Neutrophil (primary cell): Measurements from ENCODE around the gene ABLIM2.

ENCODE experiments used
- H3K27ac ChIP-seq: fragments of 200-600 bp; sonication (generic); 2 replicates; pipeline ENCODE4 v1.5.1; 2016; ENCODE audit warnings: mild to moderate bottlenecking, moderate library complexity
- H3K27me3 ChIP-seq: fragments of 200-600 bp; sonication (generic); 2 replicates; pipeline ENCODE4 v1.6.0; 2016; ENCODE audit warnings: mild to moderate bottlenecking
- H3K36me3 ChIP-seq: fragments of 200-600 bp; sonication (generic); 2 replicates; pipeline ENCODE4 v1.5.1; 2017
- H3K4me1 ChIP-seq, 2 experiments: fragments of 200-600 bp in 1 of 2; sonication (generic) in 1 of 2; 1 replicate in 1 of 2; 2 replicates in 1 of 2; pipeline versions ENCODE4 v1.5.1 to v1.6.1; 2013 to 2016; ENCODE audit warnings: low read depth in 1 of 2, low read length in 1 of 2, mild to moderate bottlenecking in 1 of 2, moderate library complexity in 1 of 2; ENCODE audit not compliant: control insufficient read depth in 1 of 2, insufficient read depth in 1 of 2
- H3K4me3 ChIP-seq, 2 experiments: fragments of 200-600 bp in 1 of 2; sonication (generic) in 1 of 2; 1 replicate in 1 of 2; 2 replicates in 1 of 2; pipeline ENCODE4 v1.5.1; 2013 to 2016; ENCODE audit warnings: low read depth in 1 of 2, low read length in 1 of 2, mild to moderate bottlenecking in 1 of 2, moderate library complexity in 1 of 2
- H3K9me3 ChIP-seq: fragments of 200-600 bp; sonication (generic); 2 replicates; pipeline ENCODE4 v1.5.1; 2016
- TF ChIP-seq, protein P1 (sequence below): fragments of 200-600 bp; sonication (generic); IDR thresholded peaks from 2 replicates; pipeline ENCODE4 v1.5.1; 2016; ENCODE audit warnings: antibody characterized with exemption

The ABLIM2 gene

DNA sequence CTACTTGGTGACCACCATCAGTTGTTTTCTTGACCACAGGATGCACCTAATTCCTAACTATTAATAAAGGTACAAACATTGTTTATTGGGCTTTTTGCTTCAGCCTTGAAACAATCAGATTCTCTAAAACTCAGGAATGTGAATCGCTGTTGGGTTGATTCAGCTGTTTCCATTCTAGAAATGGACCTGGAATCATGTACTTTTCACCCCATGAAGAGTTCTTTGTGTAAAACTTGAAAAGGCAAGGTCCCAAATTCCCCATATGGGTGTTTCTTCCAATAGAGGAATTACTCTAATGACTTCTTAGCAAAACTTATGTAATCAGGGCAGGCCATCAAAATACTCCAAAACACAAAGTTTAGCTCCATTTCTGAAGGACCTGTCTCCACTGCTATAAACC lies 226.3 kb downstream of the ABLIM2 start:
- H3K4me1 ChIP-seq, result peaks cover 0 to 36% of the 10 kb centered on the region in 2 experiments
- TF ChIP-seq, protein P1, sequence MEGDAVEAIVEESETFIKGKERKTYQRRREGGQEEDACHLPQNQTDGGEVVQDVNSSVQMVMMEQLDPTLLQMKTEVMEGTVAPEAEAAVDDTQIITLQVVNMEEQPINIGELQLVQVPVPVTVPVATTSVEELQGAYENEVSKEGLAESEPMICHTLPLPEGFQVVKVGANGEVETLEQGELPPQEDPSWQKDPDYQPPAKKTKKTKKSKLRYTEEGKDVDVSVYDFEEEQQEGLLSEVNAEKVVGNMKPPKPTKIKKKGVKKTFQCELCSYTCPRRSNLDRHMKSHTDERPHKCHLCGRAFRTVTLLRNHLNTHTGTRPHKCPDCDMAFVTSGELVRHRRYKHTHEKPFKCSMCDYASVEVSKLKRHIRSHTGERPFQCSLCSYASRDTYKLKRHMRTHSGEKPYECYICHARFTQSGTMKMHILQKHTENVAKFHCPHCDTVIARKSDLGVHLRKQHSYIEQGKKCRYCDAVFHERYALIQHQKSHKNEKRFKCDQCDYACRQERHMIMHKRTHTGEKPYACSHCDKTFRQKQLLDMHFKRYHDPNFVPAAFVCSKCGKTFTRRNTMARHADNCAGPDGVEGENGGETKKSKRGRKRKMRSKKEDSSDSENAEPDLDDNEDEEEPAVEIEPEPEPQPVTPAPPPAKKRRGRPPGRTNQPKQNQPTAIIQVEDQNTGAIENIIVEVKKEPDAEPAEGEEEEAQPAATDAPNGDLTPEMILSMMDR, result no peak
- H3K36me3 ChIP-seq, result no peaks in the 10 kb centered on the region
- peaks cover 2% of the 10 kb centered on the region for H3K27me3 ChIP-seq
- no peak overlapping the region for H3K4me3 ChIP-seq
- H3K9me3 ChIP-seq, result no peaks in the 10 kb centered on the region
- no peak overlapping the region for H3K27ac ChIP-seq

DNA sequence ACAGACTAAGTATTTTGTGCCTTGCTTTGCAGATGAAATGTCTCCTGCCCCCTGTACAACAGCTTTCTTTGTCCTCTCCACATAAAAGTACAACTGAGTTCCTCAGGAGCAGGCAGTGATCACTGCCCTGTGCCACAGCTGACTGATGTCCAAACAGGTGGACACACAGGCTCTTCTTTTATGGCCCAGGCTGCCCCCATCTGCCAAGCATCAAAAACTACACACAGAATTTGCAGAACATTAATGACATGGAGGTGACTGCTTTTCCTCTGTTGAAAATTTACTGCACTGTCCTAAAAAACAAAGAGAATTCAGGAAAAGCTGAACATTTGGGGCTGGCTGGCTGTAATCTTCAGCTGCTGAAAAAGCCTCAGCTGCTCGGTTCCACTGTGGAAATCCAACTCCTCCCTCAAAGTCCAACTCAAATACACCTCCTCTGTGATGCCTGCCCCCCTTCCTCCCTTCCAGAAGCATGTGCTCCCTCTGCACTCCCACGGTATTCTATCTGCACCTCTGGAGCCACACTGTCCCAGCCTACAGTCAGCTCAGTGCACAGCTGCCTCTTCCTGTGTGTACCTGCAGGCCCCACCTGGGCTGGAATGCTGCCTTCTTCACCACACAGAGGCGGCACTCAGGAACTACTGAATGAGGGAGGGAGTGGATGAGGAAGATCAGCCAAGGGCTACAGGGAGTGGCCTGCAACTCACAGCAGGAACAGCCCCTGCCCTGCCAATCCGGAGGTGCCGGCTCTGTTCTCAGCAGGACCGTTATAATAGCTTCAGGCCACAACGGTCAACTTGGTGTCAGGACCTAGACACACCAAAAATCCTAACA lies 229.3 kb downstream of the ABLIM2 start:
- TF ChIP-seq, protein P1, result no peak

DNA sequence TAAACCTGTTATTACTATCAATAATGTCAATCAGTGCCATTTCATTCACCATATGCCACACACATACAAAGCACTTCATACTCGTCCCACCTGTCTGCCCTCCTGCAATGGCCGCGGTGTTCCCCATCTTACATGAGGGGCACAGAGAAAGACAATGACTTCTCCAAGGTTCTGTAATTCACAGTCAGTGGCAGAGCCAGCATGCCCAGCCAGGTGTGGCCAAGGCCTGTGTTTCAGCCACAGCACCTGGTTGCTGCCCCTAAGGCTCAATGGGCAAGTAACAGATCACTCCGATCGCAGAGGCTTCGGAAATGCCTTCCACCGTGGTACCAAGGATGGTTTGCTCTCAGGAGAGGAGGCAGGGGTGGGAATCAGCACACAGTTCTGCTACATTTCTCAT lies 229.9 kb downstream of the ABLIM2 start:
- H3K36me3 ChIP-seq, result no peaks in the 10 kb centered on the region
- H3K4me3 ChIP-seq, result no peak overlapping the region
- no peaks in the 10 kb centered on the region for H3K27me3 ChIP-seq
- H3K9me3 ChIP-seq, result no peaks in the 10 kb centered on the region
- H3K27ac ChIP-seq, result no peak overlapping the region
- H3K4me1 ChIP-seq, result peaks cover 0 to 20% of the 10 kb centered on the region in 2 experiments
- TF ChIP-seq, protein P1, result no peak

More for the DNA sequence above, 229.3 kb downstream of the ABLIM2 start:
- H3K9me3 ChIP-seq, result no peaks in the 10 kb centered on the region
- no peak overlapping the region for H3K4me3 ChIP-seq
- H3K4me1 ChIP-seq, result peaks cover 0 to 20% of the 10 kb centered on the region in 2 experiments
- peak overlapping the region; percentile 48 for H3K27ac ChIP-seq
- no peaks in the 10 kb centered on the region for H3K27me3 ChIP-seq
- H3K36me3 ChIP-seq, result no peaks in the 10 kb centered on the region

DNA sequence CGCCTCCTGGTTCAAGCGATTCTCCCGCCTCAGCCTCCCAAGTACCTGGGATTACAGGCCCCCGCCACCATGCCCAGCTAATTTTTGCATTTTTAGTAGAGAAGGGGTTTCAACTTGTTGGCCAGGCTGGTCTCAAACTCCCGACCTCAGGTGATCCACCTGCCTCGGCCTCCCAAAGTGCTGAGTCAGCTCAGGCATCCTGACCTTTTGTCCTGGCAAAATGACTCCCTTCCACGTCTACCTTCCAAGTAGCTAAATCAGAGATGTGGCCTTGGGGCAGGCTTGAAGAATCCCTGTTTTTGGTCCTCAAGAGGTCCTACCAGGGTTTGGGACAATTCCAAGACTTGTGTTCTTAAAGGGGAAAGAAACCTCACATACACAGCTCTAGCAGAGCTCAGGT lies 231.8 kb downstream of the ABLIM2 start:
- Histone ChIP-seq H3K4me3 (no peak overlapping the region), H3K4me1 (peaks cover 0 to 20% of the 10 kb centered on the region in 2 experiments), H3K27ac (no peak overlapping the region), H3K27me3 (no peaks in the 10 kb centered on the region), H3K36me3 (no peaks in the 10 kb centered on the region), H3K9me3 (no peaks in the 10 kb centered on the region)
- TF ChIP-seq, protein P1, result no peak

DNA sequence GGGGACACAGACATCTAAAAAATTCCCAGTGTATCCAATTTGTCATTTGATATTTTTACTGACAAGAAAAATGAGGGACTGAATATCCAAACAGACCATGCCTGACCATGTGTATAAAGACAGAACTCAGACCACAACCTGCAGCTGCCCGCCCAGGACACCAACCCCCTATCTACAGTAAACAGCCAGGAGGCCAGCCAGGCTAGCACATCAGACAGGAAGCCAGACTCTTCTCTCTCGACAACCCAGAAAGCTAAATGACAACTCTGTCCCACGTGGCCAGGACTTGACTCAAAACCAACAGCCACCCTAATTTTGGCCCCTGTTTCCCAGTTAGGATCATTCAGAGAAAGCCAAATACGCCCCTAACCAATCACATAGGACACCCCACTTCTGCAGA lies 234.0 kb downstream of the ABLIM2 start:
- TF ChIP-seq, protein P1, result no peak
- H3K4me3 ChIP-seq, result no peak overlapping the region
- H3K4me1 ChIP-seq, result peaks cover 0 to 6% of the 10 kb centered on the region in 2 experiments
- H3K27me3 ChIP-seq, result no peaks in the 10 kb centered on the region
- H3K9me3 ChIP-seq, result no peaks in the 10 kb centered on the region
- H3K27ac ChIP-seq, result no peak overlapping the region
- no peaks in the 10 kb centered on the region for H3K36me3 ChIP-seq
